Bone marrow (tissue), 2 donors: Measurements from ENCODE around the gene RHBDF1.
"Not testable (repeated sequence)": the region's sequence is repeated elsewhere in the genome, so short reads cannot be mapped to it uniquely, and the experiment has no call there.

Source experiments
- DNase-seq, 2 donors: peaks; one replicate each; lab custom pipeline; 2025; lab: John Stamatoyannopoulos, UW

Gene RHBDF1

GRCh38 chr16:36336-36984 lies 36.0 kb downstream of the RHBDF1 start:
- DNase-seq: no peak

GRCh38 chr16:35678-36305 lies 36.6 kb downstream of the RHBDF1 start:
- DNase-seq: no peak

GRCh38 chr16:35011-35677 lies 37.3 kb downstream of the RHBDF1 start:
- DNase-seq: peak; percentile 20 to 62

- no peak for DNase-seq
Measured at GRCh38 chr16:34648-34987, 37.8 kb downstream of the RHBDF1 start.

GRCh38 chr16:33877-34647 lies 38.4 kb downstream of the RHBDF1 start:
- no peak for DNase-seq

GRCh38 chr16:33154-33876 lies 39.1 kb downstream of the RHBDF1 start:
- DNase-seq: not testable (repeated sequence)

GRCh38 chr16:30627-31026 lies 41.8 kb downstream of the RHBDF1 start:
- DNase-seq: not testable (repeated sequence)

- not testable (repeated sequence) for DNase-seq
Measured at GRCh38 chr16:25926-26348, 46.5 kb downstream of the RHBDF1 start.

GRCh38 chr16:24151-24550 lies 48.3 kb downstream of the RHBDF1 start:
- not testable (repeated sequence) for DNase-seq

GRCh38 chr16:20886-21285 lies 51.5 kb downstream of the RHBDF1 start:
- DNase-seq: not testable (repeated sequence)

- DNase-seq: not testable (repeated sequence)
Measured at GRCh38 chr16:17062-17765, 55.2 kb downstream of the RHBDF1 start.

GRCh38 chr16:10772-11171 lies 61.7 kb downstream of the RHBDF1 start:
- DNase-seq: peak in 1 of 2 donors; percentile 74

GRCh38 chr16:9903-10665 lies 62.3 kb downstream of the RHBDF1 start:
- no peak for DNase-seq
